Spleen (tissue), 11 donors: ENCODE data around the gene MFN1. TPM values are rescaled to one million over a fixed set of nuclear protein-coding genes. Genes with fewer than 3 reads are reported as not detected.

Source experiments
- DNase-seq: peaks from one replicate; pipeline ENCODE4 v3.0.0-alpha.2; 2020
- H3K27ac ChIP-seq, 8 donors: fragments of 200-600 bp; sonication (generic) in 7 of 8; 1 replicate in 4 of 8; 2 replicates in 4 of 8; pipeline versions ENCODE4 v1.5.0 to v1.8.0; 2016 to 2021; ENCODE audit warnings: inconsistent platforms in 4 of 8, mild to moderate bottlenecking in 4 of 8, moderate library complexity in 1 of 8
- H3K27me3 ChIP-seq, 7 donors: fragments of 200-600 bp; sonication (generic) in 6 of 7; replicated peaks in 1 of 7; 1 replicate in 4 of 7; 2 replicates in 3 of 7; pipeline versions ENCODE4 v1.5.0 to v1.8.0; 2016 to 2021; ENCODE audit warnings: inconsistent platforms in 3 of 7, mild to moderate bottlenecking in 1 of 7
- H3K36me3 ChIP-seq, 6 donors: fragments of 200-600 bp; sonication (generic) in 5 of 6; 1 replicate in 4 of 6; 2 replicates in 2 of 6; pipeline versions ENCODE4 v1.5.0 to v1.8.0; 2016 to 2021; ENCODE audit warnings: inconsistent platforms in 2 of 6
- H3K4me1 ChIP-seq, 6 donors: fragments of 200-600 bp; sonication (generic) in 5 of 6; 1 replicate in 3 of 6; 2 replicates in 3 of 6; pipeline versions ENCODE4 v1.5.0 to v1.8.0; 2016 to 2021; ENCODE audit warnings: inconsistent platforms in 3 of 6
- H3K4me3 ChIP-seq, 8 donors: fragments of 200-600 bp; sonication (generic) in 7 of 8; 1 replicate in 4 of 8; 2 replicates in 4 of 8; pipeline versions ENCODE4 v1.5.0 to v1.8.0; 2016 to 2021; ENCODE audit warnings: inconsistent platforms in 4 of 8, mild to moderate bottlenecking in 4 of 8, moderate library complexity in 2 of 8
- H3K9me3 ChIP-seq, 8 donors: fragments of 200-600 bp; sonication (generic) in 7 of 8; 1 replicate in 4 of 8; 2 replicates in 4 of 8; pipeline versions ENCODE4 v1.5.0 to v1.8.0; 2016 to 2021; ENCODE audit warnings: inconsistent platforms in 4 of 8
- POLR2A ChIP-seq, 3 donors: fragments of 450-650 bp; IDR thresholded peaks; one replicate each; pipeline ENCODE4 v1.5.1; 2017; ENCODE audit warnings: antibody characterized with exemption in 3 of 3, mild to moderate bottlenecking in 1 of 3
- POLR2AphosphoS5 ChIP-seq, 3 donors: sonication (generic); formaldehyde crosslinking; IDR thresholded peaks; one replicate each; pipeline ENCODE4 v1.5.1; 2017; ENCODE audit warnings: antibody characterized with exemption in 3 of 3
- WGBS, 5 donors: extraction: QIAGEN DNeasy Blood & Tissue Kit in 3 of 5; methylation state at CpG; one replicate each; pipeline versions ENCODE4 v1.1.5 to v1.1.7; 2013 to 2018; 5-methylcytosine and 5-hydroxymethylcytosine counted together
- intact Hi-C: fragments of 100-400 bp; cut with DNase I; formaldehyde crosslinking; loops from one replicate; pipeline ENCODE4 v1.15.0; 2023; ENCODE audit warnings: low total_unique reads
- polyA plus RNA-seq, 3 donors: library from polyadenylated mRNA; stranded (reverse); fragments of 200-250 nt; gene quantifications; one replicate each; pipeline ENCODE4 v1.2.1, GENCODE V29; 2013
- total RNA-seq, 7 donors: library from RNA; depleted of rRNA in 3 of 7; stranded (reverse); fragments of >200 nt in 3 of 7; fragmentation: NEBNext Ultra II Directional in 4 of 7; extraction: Animal tissue kit (Norgen Biotek cat#: 25700) in 4 of 7; gene quantifications; one replicate each; pipeline versions ENCODE4 v1.1.0 to v1.2.1, GENCODE V29; 2016 to 2021
- TF ChIP-seq, protein P1 (sequence below), 11 experiments: fragments of 200-600 bp in 7 of 11; fragments of 450-650 bp in 4 of 11; sonication (generic) in 4 of 11; IDR thresholded peaks in 8 of 11; conservative IDR thresholded peaks in 3 of 11; 1 replicate in 7 of 11; 2 replicates in 4 of 11; pipeline versions ENCODE4 v1.4.0 to v1.8.0; 2016 to 2021; ENCODE audit warnings: antibody characterized with exemption in 11 of 11, inconsistent platforms in 4 of 11, mild to moderate bottlenecking in 1 of 11
- donor health status: healthy with polysubstance abuse.
- donor health status: DM: no; HTN: no; CAD: no; lungs with moderate emphysema.
- donor health status: DM: no; HTN: no; CAD: no.
- donor health status: Bipolar disorder and iron deficiency.
- donor health status: healthy.
- donor health status: DM: no; HTN: no; CAD: no.
- donor health status: DM: yes; HTN: yes; CAD: no.

Gene MFN1
- total and polyA plus RNA-seq, 10 donors = 19.0 to 74.4 (median 54.3) TPM

DNA sequence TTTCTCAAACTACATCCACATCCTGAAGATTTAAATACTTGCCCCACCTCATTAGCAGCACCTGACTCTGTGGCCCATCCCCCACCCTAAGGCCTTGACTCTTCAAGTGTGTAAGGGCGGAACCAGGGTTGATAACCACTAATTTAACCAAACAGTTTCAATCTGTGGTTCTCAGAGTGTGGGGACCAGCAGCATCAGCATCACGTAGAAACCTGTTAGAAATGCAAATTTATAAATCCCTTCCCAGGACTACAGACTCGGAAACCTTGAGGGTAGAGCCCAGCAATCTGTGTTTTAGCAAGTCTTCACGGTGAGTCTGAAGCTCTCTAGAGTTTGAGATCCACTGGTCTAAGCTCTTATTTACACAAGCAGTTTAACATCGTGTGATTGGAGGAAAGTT is 91.3 kb downstream of the MFN1 start:
- DNase-seq = peak; percentile 88
- H3K27me3 ChIP-seq = no peaks in the 10 kb centered on the region
- WGBS, 5 donors = 31 to 41% (median 40%) methylated on average over 5 of the region's 5 CpGs
- no peaks in the 10 kb centered on the region for H3K9me3 ChIP-seq
- H3K36me3 ChIP-seq = peaks cover 0 to 11% (median 0%) of the 10 kb centered on the region in 6 donors
- intact Hi-C loops = no loop called here
- H3K4me3 ChIP-seq = peak overlapping the region in 1 of 8 donors; percentile 3
- TF ChIP-seq, protein P1, sequence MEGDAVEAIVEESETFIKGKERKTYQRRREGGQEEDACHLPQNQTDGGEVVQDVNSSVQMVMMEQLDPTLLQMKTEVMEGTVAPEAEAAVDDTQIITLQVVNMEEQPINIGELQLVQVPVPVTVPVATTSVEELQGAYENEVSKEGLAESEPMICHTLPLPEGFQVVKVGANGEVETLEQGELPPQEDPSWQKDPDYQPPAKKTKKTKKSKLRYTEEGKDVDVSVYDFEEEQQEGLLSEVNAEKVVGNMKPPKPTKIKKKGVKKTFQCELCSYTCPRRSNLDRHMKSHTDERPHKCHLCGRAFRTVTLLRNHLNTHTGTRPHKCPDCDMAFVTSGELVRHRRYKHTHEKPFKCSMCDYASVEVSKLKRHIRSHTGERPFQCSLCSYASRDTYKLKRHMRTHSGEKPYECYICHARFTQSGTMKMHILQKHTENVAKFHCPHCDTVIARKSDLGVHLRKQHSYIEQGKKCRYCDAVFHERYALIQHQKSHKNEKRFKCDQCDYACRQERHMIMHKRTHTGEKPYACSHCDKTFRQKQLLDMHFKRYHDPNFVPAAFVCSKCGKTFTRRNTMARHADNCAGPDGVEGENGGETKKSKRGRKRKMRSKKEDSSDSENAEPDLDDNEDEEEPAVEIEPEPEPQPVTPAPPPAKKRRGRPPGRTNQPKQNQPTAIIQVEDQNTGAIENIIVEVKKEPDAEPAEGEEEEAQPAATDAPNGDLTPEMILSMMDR (IDR thresholded peaks at IDR 0.05 in 8 of 11, conservative IDR thresholded peaks at IDR 0.05 in 3 of 11) = no peak
- no peak for TF ChIP-seq POLR2A (IDR thresholded peaks at IDR 0.05)
- TF ChIP-seq POLR2AphosphoS5 (IDR thresholded peaks at IDR 0.05) = peak in 1 of 3 donors; percentile 58
- peaks cover 22 to 90% (median 44%) of the 10 kb centered on the region in 6 donors for H3K4me1 ChIP-seq
- peak overlapping the region; percentile 29 to 81 (median 66) for H3K27ac ChIP-seq

Other genes with a start within 250 kb of the MFN1 start
- gene PIK3CA, start 199.4 kb upstream of the MFN1 start, total RNA-seq = 10 to 100 TPM; 28.3 to 40.2 (median 32.0) TPM
- 1 to 10 TPM; 4.9 to 6.2 (median 5.5) TPM for gene PIK3CA, start 199.4 kb upstream of the MFN1 start, polyA plus RNA-seq
- gene KCNMB3, start 96.6 kb upstream of the MFN1 start, total RNA-seq = 10 to 100 TPM in 1 of 7 donors, 1 to 10 TPM in 6; 4.6 to 10.5 (median 6.7) TPM
- 1 to 10 TPM; 4.5 to 7.3 (median 7.2) TPM for gene KCNMB3, start 96.6 kb upstream of the MFN1 start, polyA plus RNA-seq
- gene ZNF639, start 24.7 kb upstream of the MFN1 start, total RNA-seq = 10 to 100 TPM; 28.8 to 68.2 (median 44.0) TPM
- 10 to 100 TPM; 18.6 to 24.1 (median 19.7) TPM for gene ZNF639, start 24.7 kb upstream of the MFN1 start, polyA plus RNA-seq
- gene GNB4, start 103.8 kb downstream of the MFN1 start, total RNA-seq = 10 to 100 TPM; 29.8 to 47.5 (median 42.7) TPM
- 10 to 100 TPM in 1 of 3 donors, 1 to 10 TPM in 2; 5.5 to 12.2 (median 8.9) TPM for gene GNB4, start 103.8 kb downstream of the MFN1 start, polyA plus RNA-seq
- gene ACTL6A, start 215.2 kb downstream of the MFN1 start, total RNA-seq = 10 to 100 TPM; 33.9 to 69.5 (median 45.5) TPM
- gene ACTL6A, start 215.2 kb downstream of the MFN1 start, polyA plus RNA-seq = 10 to 100 TPM; 53.9 to 65.0 (median 54.6) TPM